IMR-90 (cell line): ENCODE results near the gene KRTAP5-4.

Source experiments
- CEBPB ChIP-seq: IDR thresholded peaks from 2 replicates; pipeline ENCODE4 v1.6.1; 2012; ENCODE audit warnings: low read depth, low read length, improper control_type of control experiment
- CTCF ChIP-seq: conservative IDR thresholded peaks from 2 replicates; pipeline ENCODE4 v1.5.1; 2012; ENCODE audit warnings: mild to moderate bottlenecking, low read depth, low read length, improper control_type of control experiment
- ELK1 ChIP-seq: fragments of 150-350 bp; IDR thresholded peaks from 2 replicates; pipeline ENCODE4 v1.6.1; 2016; ENCODE audit warnings: low read depth, mild to moderate bottlenecking, low read length, moderate library complexity, borderline replicate concordance
- FOS ChIP-seq: fragments of 150-350 bp; IDR thresholded peaks from 2 replicates; pipeline ENCODE4 v1.6.1; 2016; ENCODE audit warnings: low read depth, low read length
- MAFK ChIP-seq: IDR thresholded peaks from 2 replicates; pipeline ENCODE4 v1.6.1; 2012; ENCODE audit warnings: low read depth, low read length, improper control_type of control experiment
- MAZ ChIP-seq: IDR thresholded peaks from 2 replicates; pipeline ENCODE4 v1.6.1; 2012; ENCODE audit warnings: low read depth, mild to moderate bottlenecking, low read length, improper control_type of control experiment, moderate library complexity, borderline replicate concordance
- MXI1 ChIP-seq: IDR thresholded peaks from 2 replicates; pipeline ENCODE4 v1.6.1; 2012; ENCODE audit warnings: low read depth, mild to moderate bottlenecking, low read length, moderate library complexity, borderline replicate concordance
- NFE2L2 ChIP-seq: fragments of 150-350 bp; IDR thresholded peaks from 2 replicates; pipeline ENCODE4 v1.6.1; 2016; ENCODE audit warnings: low read depth, mild to moderate bottlenecking, low read length
- POLR2A ChIP-seq: IDR thresholded peaks from 2 replicates; pipeline ENCODE4 v1.6.1; 2012; ENCODE audit warnings: mild to moderate bottlenecking, low read depth, low read length
- RAD21 ChIP-seq: IDR thresholded peaks from 2 replicates; pipeline ENCODE4 v1.6.1; 2012; ENCODE audit warnings: low read length, improper control_type of control experiment
- RCOR1 ChIP-seq: IDR thresholded peaks from 2 replicates; pipeline ENCODE4 v1.6.1; 2012; ENCODE audit warnings: mild to moderate bottlenecking, low read length, improper control_type of control experiment; ENCODE audit not compliant: insufficient replicate concordance
- RFX5 ChIP-seq: IDR thresholded peaks from 2 replicates; pipeline ENCODE4 v1.8.0; 2012; ENCODE audit warnings: low read depth, mild to moderate bottlenecking, low read length, moderate library complexity
- USF2 ChIP-seq: fragments of 150-350 bp; IDR thresholded peaks from 2 replicates; pipeline ENCODE4 v1.6.1; 2017; ENCODE audit warnings: mild to moderate bottlenecking, antibody characterized with exemption, low read length, low read depth

- TF ChIP-seq RCOR1 (no peak), CTCF (no peak), POLR2A (no peak), CEBPB (no peak), MAZ (no peak), MXI1 (no peak), MAFK (no peak), NFE2L2 (no peak), USF2 (no peak), RAD21 (no peak), RFX5 (no peak), ELK1 (no peak), FOS (no peak)
Observed at GRCh38 chr11:1618231-1618630, 3.7 kb downstream of the KRTAP5-4 start.
